ENCODE measurements around the gene MDP1.
A peak's percentile ranks its signal among the peaks of the same experiment; 100 is the strongest.
"Not testable (repeated sequence)": the region's sequence is repeated elsewhere in the genome, so short reads cannot be mapped to it uniquely, and the experiment has no call there.

MDP1 gene

DNA sequence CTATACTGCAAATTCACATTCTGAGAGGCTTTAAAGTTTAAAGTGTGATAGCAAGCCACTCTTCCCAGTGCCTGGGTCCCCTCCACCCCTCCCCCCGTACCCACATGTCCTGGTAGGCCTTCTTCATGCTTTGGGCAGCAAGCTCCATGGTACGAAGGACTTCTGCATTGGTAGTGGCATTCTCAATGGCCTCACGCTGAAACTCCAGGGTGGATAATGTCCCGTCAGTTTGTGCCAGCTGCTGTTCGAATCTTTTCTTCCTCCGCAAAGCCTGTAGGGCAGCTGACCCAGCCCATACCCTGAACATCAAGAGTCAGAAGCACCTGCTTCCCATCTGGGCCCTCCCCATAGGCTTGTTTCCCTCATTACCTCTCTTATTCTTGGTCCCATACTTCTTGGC is 4.6 kb downstream of the MDP1 start:
- ChIA-PET CTCF (no interaction called here), POLR2A (ENCODE audit: low non-redundant PET) (no interaction called here)
- 0 out of 2 replicates have a peak overlapping the region, but pooled peaks have one; percentile 2 for H3K27ac ChIP-seq
- DNase-seq (ENCODE audit: low spot score): no peak
- TF ChIP-seq, protein P1, sequence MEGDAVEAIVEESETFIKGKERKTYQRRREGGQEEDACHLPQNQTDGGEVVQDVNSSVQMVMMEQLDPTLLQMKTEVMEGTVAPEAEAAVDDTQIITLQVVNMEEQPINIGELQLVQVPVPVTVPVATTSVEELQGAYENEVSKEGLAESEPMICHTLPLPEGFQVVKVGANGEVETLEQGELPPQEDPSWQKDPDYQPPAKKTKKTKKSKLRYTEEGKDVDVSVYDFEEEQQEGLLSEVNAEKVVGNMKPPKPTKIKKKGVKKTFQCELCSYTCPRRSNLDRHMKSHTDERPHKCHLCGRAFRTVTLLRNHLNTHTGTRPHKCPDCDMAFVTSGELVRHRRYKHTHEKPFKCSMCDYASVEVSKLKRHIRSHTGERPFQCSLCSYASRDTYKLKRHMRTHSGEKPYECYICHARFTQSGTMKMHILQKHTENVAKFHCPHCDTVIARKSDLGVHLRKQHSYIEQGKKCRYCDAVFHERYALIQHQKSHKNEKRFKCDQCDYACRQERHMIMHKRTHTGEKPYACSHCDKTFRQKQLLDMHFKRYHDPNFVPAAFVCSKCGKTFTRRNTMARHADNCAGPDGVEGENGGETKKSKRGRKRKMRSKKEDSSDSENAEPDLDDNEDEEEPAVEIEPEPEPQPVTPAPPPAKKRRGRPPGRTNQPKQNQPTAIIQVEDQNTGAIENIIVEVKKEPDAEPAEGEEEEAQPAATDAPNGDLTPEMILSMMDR (conservative IDR thresholded peaks at IDR 0.05; ENCODE audit: low read depth): no peak

DNA sequence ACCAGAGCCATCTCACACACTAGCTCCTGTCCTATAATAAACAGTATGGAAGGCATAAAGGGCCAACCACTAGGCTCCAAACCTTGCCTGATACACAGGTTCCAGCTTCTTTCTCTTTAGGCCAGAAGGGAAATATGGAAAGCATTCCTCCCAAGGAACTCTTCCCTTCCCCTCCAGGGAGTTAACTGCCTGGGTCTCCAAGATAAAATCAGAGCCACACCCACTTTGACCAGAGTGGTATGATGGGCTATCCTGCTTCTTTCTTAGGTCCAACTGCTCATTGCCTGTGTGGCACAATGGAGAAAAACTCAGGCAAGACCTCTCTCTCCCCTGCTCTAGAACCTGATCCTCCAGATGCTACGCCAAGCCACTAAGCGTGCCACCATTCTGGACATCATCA is 8.2 kb downstream of the MDP1 start:
- ChIA-PET POLR2A (ENCODE audit: low non-redundant PET) (no interaction called here), CTCF (no interaction called here)
- DNase-seq (ENCODE audit: low spot score): no peak
- H3K27ac ChIP-seq: no peak overlapping the region
- TF ChIP-seq, protein P1 (conservative IDR thresholded peaks at IDR 0.05; ENCODE audit: low read depth): no peak

DNA sequence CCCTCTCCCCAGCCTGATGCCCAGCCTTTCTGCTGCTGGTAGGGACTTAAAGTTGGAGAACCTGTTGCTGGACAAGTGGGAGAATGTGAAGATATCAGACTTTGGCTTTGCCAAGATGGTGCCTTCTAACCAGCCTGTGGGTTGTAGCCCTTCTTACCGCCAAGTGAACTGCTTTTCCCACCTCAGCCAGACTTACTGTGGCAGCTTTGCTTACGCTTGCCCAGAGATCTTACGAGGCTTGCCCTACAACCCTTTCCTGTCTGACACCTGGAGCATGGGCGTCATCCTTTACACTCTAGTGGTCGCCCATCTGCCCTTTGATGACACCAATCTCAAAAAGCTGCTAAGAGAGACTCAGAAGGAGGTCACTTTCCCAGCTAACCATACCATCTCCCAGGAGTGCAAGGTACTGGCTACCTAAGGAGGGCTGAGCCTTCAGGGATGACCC is 8.7 kb downstream of the MDP1 start:
- ChIA-PET CTCF (no interaction called here), POLR2A (ENCODE audit: low non-redundant PET) (no interaction called here)
- TF ChIP-seq, protein P1 (conservative IDR thresholded peaks at IDR 0.05; ENCODE audit: low read depth): no peak
- no peak for DNase-seq (ENCODE audit: low spot score)
- no peak overlapping the region for H3K27ac ChIP-seq

DNA sequence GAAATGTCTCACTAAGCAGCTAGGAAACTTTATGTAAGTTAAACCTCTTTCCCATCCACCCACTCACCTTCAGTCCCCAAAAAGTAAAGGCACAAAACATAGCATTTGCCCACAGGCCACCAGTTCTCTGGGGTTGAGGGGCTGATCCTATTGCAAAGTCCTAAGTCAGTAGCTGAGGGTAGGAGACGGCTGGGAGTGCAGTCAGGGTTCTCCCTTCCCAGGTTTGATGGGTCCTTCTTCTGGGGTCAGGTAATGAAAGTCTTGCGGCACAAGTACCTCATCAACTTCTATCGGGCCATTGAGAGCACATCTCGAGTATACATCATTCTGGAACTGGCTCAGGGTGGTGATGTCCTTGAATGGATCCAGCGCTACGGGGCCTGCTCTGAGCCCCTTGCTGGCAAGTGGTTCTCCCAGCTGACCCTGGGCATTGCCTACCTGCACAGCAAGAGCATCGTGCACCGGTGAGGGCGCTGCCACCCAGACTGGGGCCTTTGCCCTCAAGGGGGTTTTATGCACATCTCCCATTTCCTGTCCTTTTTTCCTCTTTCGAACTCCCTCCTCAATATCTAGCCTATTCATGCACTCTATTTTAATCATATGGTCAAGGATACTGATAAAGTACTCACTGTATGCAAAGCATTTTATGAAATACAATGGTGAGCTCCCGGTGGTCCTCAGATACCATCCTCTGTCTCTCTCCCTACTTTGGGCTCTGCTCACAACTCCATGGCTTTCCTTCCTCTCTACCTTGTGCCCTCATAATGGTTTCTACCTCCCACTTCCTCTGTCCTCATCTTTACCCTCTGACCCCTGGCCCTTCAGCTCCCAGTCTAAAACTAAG is 9.4 kb downstream of the MDP1 start:
- ChIA-PET CTCF (no interaction called here), POLR2A (ENCODE audit: low non-redundant PET) (no interaction called here)
- TF ChIP-seq, protein P1 (conservative IDR thresholded peaks at IDR 0.05; ENCODE audit: low read depth): no peak
- no peak overlapping the region for H3K27ac ChIP-seq
- DNase-seq (ENCODE audit: low spot score): no peak

DNA sequence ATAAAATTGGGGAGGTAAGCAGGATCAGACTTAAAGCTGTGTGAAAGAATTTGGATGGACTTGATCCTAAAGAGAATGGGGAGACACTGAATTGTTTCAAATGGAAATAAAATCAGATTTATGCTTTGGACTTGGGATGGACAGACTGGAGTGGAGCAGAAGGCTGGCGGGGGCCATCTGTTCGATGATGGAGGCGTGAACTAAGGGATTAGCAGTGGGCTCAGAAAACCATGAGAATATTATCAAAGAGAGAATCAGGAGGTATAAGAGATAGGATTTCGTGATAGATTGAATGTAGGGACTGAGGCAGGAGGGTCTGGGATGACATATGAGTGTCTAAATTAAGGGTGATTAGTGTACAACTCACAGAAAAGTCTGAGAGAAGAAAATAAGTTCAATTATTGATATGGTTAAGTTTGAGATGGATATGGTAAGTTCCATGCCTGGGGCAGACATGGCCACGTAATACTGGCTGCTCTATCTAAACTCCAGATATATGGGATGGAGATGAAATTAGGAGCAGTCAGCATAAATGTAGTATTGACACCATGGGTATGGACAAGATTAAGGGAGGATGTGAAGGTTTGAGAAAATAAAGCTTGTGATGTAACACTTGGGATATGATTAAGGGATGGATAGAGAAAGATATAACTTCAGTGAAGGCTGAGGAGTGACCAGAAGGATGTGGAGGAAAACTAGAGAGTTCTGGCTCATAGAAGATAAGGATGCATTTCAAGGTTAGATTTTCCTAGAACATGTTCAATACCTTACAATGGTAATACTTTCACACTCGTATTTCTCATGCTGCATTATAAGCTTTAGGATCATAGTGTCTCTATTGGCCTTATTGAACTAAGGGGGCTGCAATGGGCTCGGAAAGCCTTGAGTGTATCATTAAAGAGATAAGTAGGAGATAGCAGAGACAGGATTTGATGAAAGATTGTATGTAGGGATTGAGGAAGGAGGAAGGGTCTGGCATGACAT is 11.4 kb downstream of the MDP1 start:
- no peak overlapping the region for H3K27ac ChIP-seq
- ChIA-PET POLR2A (ENCODE audit: low non-redundant PET) (no interaction called here), CTCF (interaction anchor here (0.6 kb wide), 1 partner anchor 71 kb away, joined by 5 read pairs; no protein-coding TSS in a partner anchor)
- DNase-seq (ENCODE audit: low spot score): no peak
- TF ChIP-seq, protein P1 (conservative IDR thresholded peaks at IDR 0.05; ENCODE audit: low read depth): no peak

DNA sequence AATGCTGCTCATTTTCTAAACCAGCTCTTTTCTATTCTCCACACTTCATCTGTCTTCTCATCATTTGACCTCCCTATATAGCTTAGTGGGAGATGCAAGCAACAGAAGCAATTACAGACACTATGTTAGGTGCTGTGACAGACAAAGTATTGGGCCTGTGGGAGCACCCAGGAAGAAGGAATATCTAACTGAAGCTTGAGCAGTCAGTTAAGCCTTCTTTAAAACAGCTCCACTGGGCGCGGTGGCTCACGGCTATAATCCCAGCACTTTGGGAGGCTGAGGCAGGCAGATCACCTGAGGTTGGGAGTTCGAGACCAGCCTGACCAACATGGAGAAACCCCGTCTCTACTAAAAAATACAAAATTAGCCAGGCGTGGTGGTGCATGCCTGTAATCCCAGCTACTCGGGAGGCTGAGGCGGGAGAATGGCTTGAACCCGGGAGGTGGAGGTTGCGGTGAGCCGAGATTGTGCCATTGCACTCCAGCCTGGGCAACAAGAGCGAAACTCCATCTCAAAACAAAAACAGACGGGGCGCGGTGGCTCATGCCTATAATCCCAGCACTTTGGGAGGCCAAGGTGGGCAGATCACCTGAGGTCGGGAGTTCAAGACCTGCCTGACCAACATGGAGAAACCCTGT is 12.5 kb downstream of the MDP1 start:
- H3K27ac ChIP-seq; POLR2A ChIA-PET (ENCODE audit: low non-redundant PET); DNase-seq (ENCODE audit: low spot score): not testable (repeated sequence)
- CTCF ChIA-PET: interaction anchor here (0.6 kb wide), 1 partner anchor 69 kb away, joined by 5 read pairs; no protein-coding TSS in a partner anchor

DNA sequence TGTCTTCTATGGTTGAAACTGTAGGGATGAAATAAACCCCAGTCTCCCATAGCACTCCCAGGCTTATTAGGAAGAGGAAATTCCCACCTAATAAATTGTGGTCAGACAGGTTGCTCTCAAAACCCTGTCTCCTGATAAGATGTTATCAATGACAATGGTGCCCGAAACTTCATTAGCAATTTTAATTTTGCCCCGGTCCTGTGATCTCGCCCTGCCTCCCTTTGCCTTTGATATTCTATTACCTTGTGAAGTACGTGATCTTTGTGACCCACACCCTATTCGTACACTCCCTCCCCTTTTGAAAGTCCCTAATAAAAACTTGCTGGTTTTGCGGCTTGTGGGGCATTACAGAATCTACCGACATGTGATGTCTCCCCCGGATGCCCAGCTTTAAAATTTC is 13.3 kb downstream of the MDP1 start:
- POLR2A ChIA-PET (ENCODE audit: low non-redundant PET); CTCF ChIA-PET; H3K27ac ChIP-seq; DNase-seq (ENCODE audit: low spot score): not testable (repeated sequence)

Measured in RWPE1 (cell line).